Left ventricle myocardium inferior (tissue), 1 donor: ENCODE measurements around the gene PKMYT1. TPM values are rescaled to one million over a fixed set of nuclear protein-coding genes. Genes with fewer than 3 reads are reported as not detected.
A peak's percentile ranks its signal among the peaks of the same experiment; 100 is the strongest.

Source experiments
- DNase-seq: peaks from one replicate; pipeline ENCODE4 v3.0.0-alpha.2; 2020
- H3K27ac ChIP-seq: fragments of 200-600 bp; replicated peaks from 2 replicates; pipeline ENCODE4 v1.8.0; 2021
- H3K27me3 ChIP-seq: fragments of 200-600 bp; 2 replicates; pipeline ENCODE4 v1.8.0; 2021; ENCODE audit warnings: low read depth
- H3K36me3 ChIP-seq: fragments of 200-600 bp; 2 replicates; pipeline ENCODE4 v1.8.0; 2021
- H3K4me1 ChIP-seq: fragments of 200-600 bp; 2 replicates; pipeline ENCODE4 v1.8.0; 2021
- H3K4me3 ChIP-seq: fragments of 200-600 bp; 2 replicates; pipeline ENCODE4 v1.8.0; 2021; ENCODE audit warnings: mild to moderate bottlenecking, moderate library complexity
- H3K9me3 ChIP-seq: fragments of 200-600 bp; replicated peaks from 2 replicates; pipeline ENCODE4 v1.8.0; 2021
- CTCF ChIP-seq: fragments of 200-600 bp; IDR thresholded peaks from 2 replicates; pipeline ENCODE4 v1.8.0; 2021; ENCODE audit warnings: antibody characterized with exemption, mild to moderate bottlenecking, borderline replicate concordance
- intact Hi-C: fragments of 100-400 bp; cut with micrococcal nuclease; formaldehyde crosslinking; loops from one replicate; pipeline ENCODE4 v1.11.0; 2022
- total RNA-seq: library from RNA; stranded (reverse); fragmentation: NEBNext Ultra II Directional; extraction: Animal tissue kit (Norgen Biotek cat#: 25700); gene quantifications from one replicate; pipeline ENCODE4 v1.2.1, GENCODE V29; 2021
- donor health status: DM: no; HTN: yes; CAD: no; lungs with severe emphysema.

PKMYT1 gene
- total RNA-seq, 1 donor from 2014 or later = 1.3 TPM

GRCh38 chr16:2973605-2974318 lies 6.5 kb downstream of the PKMYT1 start:
- H3K27me3 ChIP-seq = peaks cover 22% of the 10 kb centered on the region
- H3K4me1 ChIP-seq = peaks cover 36% of the 10 kb centered on the region
- H3K27ac ChIP-seq = no peak overlapping the region
- no peak for TF ChIP-seq CTCF
- no peaks in the 10 kb centered on the region for H3K9me3 ChIP-seq
- H3K36me3 ChIP-seq = peaks cover 5% of the 10 kb centered on the region
- H3K4me3 ChIP-seq = no peak overlapping the region
- no peak for DNase-seq
- intact Hi-C loops = no loop called here

DNA sequence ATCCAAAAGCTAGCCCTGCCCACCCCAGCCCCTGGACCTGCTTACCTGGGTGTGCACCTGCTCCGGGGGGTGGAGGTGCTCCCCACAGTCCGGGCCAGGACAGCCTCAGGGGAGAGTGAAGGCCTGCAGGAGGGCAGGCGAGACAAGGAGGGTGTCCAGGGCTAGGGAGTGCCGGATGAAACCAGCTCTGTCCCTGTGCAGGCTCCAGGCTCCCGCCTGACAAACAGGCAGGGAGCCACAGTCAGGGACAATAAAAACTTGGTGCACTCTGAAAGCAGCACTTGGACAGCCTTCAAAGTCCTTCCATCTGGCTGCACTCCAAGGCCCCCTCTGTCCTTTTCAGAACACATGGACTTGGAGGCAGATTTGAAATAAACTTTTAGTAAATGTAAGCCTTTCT lies 7.2 kb downstream of the PKMYT1 start:
- H3K36me3 ChIP-seq = peaks cover 5% of the 10 kb centered on the region
- H3K27ac ChIP-seq = no peak overlapping the region
- peaks cover 43% of the 10 kb centered on the region for H3K4me1 ChIP-seq
- no peak for DNase-seq
- peaks cover 21% of the 10 kb centered on the region for H3K27me3 ChIP-seq
- TF ChIP-seq CTCF = no peak
- H3K9me3 ChIP-seq = no peaks in the 10 kb centered on the region
- intact Hi-C loops = no loop called here
- H3K4me3 ChIP-seq = no peak overlapping the region

DNA sequence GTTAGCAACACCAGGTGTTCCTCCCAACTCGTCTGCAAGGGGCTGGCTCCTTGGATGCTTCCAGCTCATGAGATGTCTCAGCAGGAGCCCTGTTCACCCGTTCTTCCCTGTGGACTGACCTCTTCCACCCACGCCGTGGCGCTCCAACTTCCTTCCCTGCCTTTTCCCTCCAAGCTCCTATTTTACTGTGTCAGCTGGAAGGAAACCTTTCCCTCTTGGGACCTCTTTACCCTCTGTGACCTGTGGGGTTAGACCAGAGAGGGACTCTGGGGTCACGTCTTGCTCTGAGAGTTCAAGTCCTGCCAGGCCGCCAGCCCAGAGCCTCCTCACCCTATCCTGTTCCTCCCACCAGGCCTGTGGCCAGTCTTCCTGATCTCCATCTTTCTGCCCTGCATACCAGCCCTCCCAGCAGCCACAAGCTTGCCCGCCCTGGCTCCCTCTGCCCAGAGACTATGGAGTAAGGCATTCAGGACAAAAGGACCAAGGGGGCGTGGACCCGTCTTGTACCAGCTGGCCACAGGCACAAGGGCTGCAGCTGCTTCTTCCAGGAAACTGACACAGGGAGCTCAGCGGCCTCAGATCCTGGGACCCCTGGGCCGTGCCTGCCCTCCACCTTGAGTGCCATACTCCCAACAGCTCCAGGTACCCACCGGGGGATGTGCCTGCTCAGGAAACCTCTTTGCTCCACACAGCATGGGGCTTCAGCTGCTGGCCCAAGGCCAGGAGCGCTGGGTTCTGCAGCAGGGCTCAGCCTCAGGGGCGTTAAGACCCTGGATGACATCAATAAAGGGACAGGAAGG lies 8.1 kb downstream of the PKMYT1 start:
- Histone ChIP-seq H3K4me1 (peaks cover 52% of the 10 kb centered on the region), H3K4me3 (no peak overlapping the region), H3K9me3 (no peaks in the 10 kb centered on the region), H3K36me3 (peaks cover 5% of the 10 kb centered on the region), H3K27ac (no peak overlapping the region), H3K27me3 (peaks cover 23% of the 10 kb centered on the region)
- intact Hi-C loops = no loop called here
- DNase-seq = no peak
- no peak for TF ChIP-seq CTCF

GRCh38 chr16:2971134-2971984 lies 8.9 kb downstream of the PKMYT1 start:
- peaks cover 60% of the 10 kb centered on the region for H3K4me1 ChIP-seq
- peaks cover 26% of the 10 kb centered on the region for H3K27me3 ChIP-seq
- H3K36me3 ChIP-seq = peaks cover 5% of the 10 kb centered on the region
- no peaks in the 10 kb centered on the region for H3K9me3 ChIP-seq
- no peak overlapping the region for H3K27ac ChIP-seq
- TF ChIP-seq CTCF = no peak
- no peak overlapping the region for H3K4me3 ChIP-seq
- no peak for DNase-seq
- intact Hi-C loops = no loop called here

- intact Hi-C loops = no loop called here
- H3K4me1 ChIP-seq = peaks cover 62% of the 10 kb centered on the region
- DNase-seq = no peak
- TF ChIP-seq CTCF = no peak
- no peaks in the 10 kb centered on the region for H3K9me3 ChIP-seq
- peaks cover 5% of the 10 kb centered on the region for H3K36me3 ChIP-seq
- peak overlapping the region; percentile 87 for H3K27ac ChIP-seq
- peak overlapping the region; percentile 85 for H3K4me3 ChIP-seq
- H3K27me3 ChIP-seq = peaks cover 31% of the 10 kb centered on the region
Observed at GRCh38 chr16:2970563-2970962, 9.7 kb downstream of the PKMYT1 start.
